Endothelial cell of umbilical vein (primary cell): ENCODE measurements around the gene MFAP2. TPM values are rescaled to one million over a fixed set of nuclear protein-coding genes. Genes with fewer than 3 reads are reported as not detected.

Experiments
- BruUV-seq: library from RNA; stranded (reverse); fragments of 400-500 nt; replicated peaks from 2 replicates; lab custom pipeline; 2021; lab: Mats Ljungman, UMichigan
- CTCF ChIA-PET: fragments of 300-600, 350-600 bp; sonication (Branson Sonifier 250); formaldehyde crosslinking; loops from one replicate; lab custom pipeline; 2021; ENCODE audit warnings: antibody characterized with exemption, inconsistent platforms; lab: Charles Lee
- POLR2A ChIA-PET: fragments of 300-600, 350-600 bp; sonication (Branson Sonifier 250); formaldehyde crosslinking; loops from one replicate; lab custom pipeline; 2021; ENCODE audit warnings: antibody characterized with exemption, inconsistent platforms; lab: Charles Lee
- DNase-seq: peaks from one replicate; pipeline ENCODE4 v3.0.0-alpha.2; 2011; ENCODE audit warnings: low read depth, low spot score
- FAIRE-seq: peaks from 2 replicates; lab custom pipeline; 2011; peaks lifted over from hg19 to GRCh38; lab: Jason Lieb, UNC
- H2AFZ ChIP-seq: 2 replicates; pipeline ENCODE4 v1.6.0; 2012; ENCODE audit warnings: low read depth, low read length, control low read depth, inconsistent platforms
- H3K27ac ChIP-seq: 2 replicates; pipeline ENCODE4 v1.5.1; 2011; ENCODE audit warnings: low read depth, mild to moderate bottlenecking, control low read depth, low read length, moderate library complexity; ENCODE audit not compliant: insufficient read depth
- H3K27me3 ChIP-seq, 2 experiments: 2 replicates each; pipeline versions ENCODE4 v1.6.0 to v1.6.1; 2011; ENCODE audit warnings: low read length in 2 of 2, mixed read lengths in 1 of 2; ENCODE audit not compliant: control insufficient read depth in 2 of 2, insufficient read depth in 2 of 2
- H3K36me3 ChIP-seq, 2 experiments: 2 replicates in 1 of 2; 3 replicates in 1 of 2; pipeline ENCODE4 v1.5.1; 2011; ENCODE audit warnings: low read length in 2 of 2, mild to moderate bottlenecking in 1 of 2, moderate library complexity in 1 of 2; ENCODE audit not compliant: control insufficient read depth in 2 of 2, insufficient read depth in 2 of 2; ENCODE audit errors: extremely low read depth in 1 of 2
- H3K4me1 ChIP-seq: 3 replicates; pipeline ENCODE4 v1.5.1; 2011; ENCODE audit warnings: mild to moderate bottlenecking, low read length; ENCODE audit not compliant: control insufficient read depth, insufficient read depth; ENCODE audit errors: extremely low read depth
- H3K4me2 ChIP-seq: 2 replicates; pipeline ENCODE4 v1.6.1; 2011; ENCODE audit warnings: low read length, control low read depth, mixed read lengths; ENCODE audit not compliant: insufficient read depth
- H3K4me3 ChIP-seq, 3 experiments: fragments of 200-600 bp in 1 of 3; sonication (generic), shearing (Covaris generic) in 1 of 3; replicated peaks in 1 of 3; 2 replicates each; pipeline ENCODE4 v1.5.1; 2011 to 2016; ENCODE audit warnings: control low read depth in 3 of 3, low read length in 3 of 3, mild to moderate bottlenecking in 2 of 3, inconsistent platforms in 1 of 3, low read depth in 1 of 3, moderate library complexity in 1 of 3; ENCODE audit not compliant: insufficient read depth in 1 of 3
- H3K79me2 ChIP-seq: 2 replicates; pipeline ENCODE4 v1.6.0; 2012; ENCODE audit warnings: low read length, inconsistent platforms; ENCODE audit not compliant: control insufficient read depth, insufficient read depth
- H3K9ac ChIP-seq: replicated peaks from 2 replicates; pipeline ENCODE3; 2011; ENCODE audit warnings: low read length, control low read depth; ENCODE audit not compliant: insufficient read depth; ENCODE audit errors: extremely low read depth
- H3K9me1 ChIP-seq: replicated peaks from 3 replicates; pipeline ENCODE4 v1.6.0; 2011; ENCODE audit warnings: mild to moderate bottlenecking, low read length; ENCODE audit not compliant: control insufficient read depth, insufficient read depth; ENCODE audit errors: extremely low read depth
- H3K9me3 ChIP-seq: replicated peaks from 2 replicates; pipeline ENCODE4 v1.5.1; 2012; ENCODE audit warnings: low read length, inconsistent platforms; ENCODE audit not compliant: control insufficient read depth, insufficient read depth
- H4K20me1 ChIP-seq: replicated peaks from 2 replicates; pipeline ENCODE3; 2011; ENCODE audit warnings: mild to moderate bottlenecking, low read length; ENCODE audit not compliant: control insufficient read depth, insufficient read depth; ENCODE audit errors: extremely low read depth
- EZH2 ChIP-seq: IDR thresholded peaks from 2 replicates; pipeline ENCODE4 v1.6.1; 2012; ENCODE audit warnings: borderline replicate concordance, low read depth, mild to moderate bottlenecking, moderate library complexity, low read length, inconsistent platforms; ENCODE audit not compliant: severe bottlenecking
- FOS ChIP-seq: IDR thresholded peaks from 2 replicates; pipeline ENCODE4 v1.6.1; 2011; ENCODE audit warnings: mild to moderate bottlenecking, low read length, moderate library complexity, borderline replicate concordance; ENCODE audit not compliant: insufficient read depth
- GATA2 ChIP-seq: IDR thresholded peaks from 2 replicates; pipeline ENCODE4 v1.7.0; 2011; ENCODE audit warnings: low read depth, mild to moderate bottlenecking, moderate library complexity, mixed read lengths, low read length; ENCODE audit not compliant: insufficient read length, insufficient read depth
- JUN ChIP-seq: IDR thresholded peaks from 2 replicates; pipeline ENCODE4 v1.6.1; 2011; ENCODE audit warnings: borderline replicate concordance, low read depth; ENCODE audit not compliant: insufficient read length, insufficient read depth
- MYC ChIP-seq: IDR thresholded peaks from one replicate; pipeline ENCODE4 v1.6.1; 2011; ENCODE audit warnings: mild to moderate bottlenecking, low read depth, low read length
- POLR2A ChIP-seq: IDR thresholded peaks from 2 replicates; pipeline ENCODE4 v1.6.1; 2012; ENCODE audit warnings: low read depth, mild to moderate bottlenecking, control low read depth, low read length
- POLR2AphosphoS5 ChIP-seq: IDR thresholded peaks from 2 replicates; pipeline ENCODE4 v1.6.1; 2012; ENCODE audit warnings: low read depth, mild to moderate bottlenecking, control low read depth, low read length, moderate library complexity; ENCODE audit not compliant: insufficient read depth
- dilution Hi-C: fragments of 300-500 bp; cut with MboI; formaldehyde crosslinking; loops from one replicate; pipeline ENCODE4 v1.15.0; 2019; ENCODE audit warnings: low sequenced_read_pairs; ENCODE audit not compliant: extremely low pct_ligation_motif_present
- intact Hi-C: fragments of 100-400 bp; cut with micrococcal nuclease; formaldehyde crosslinking; loops from one replicate; pipeline ENCODE4 v1.10.0; 2022
- polyA plus RNA-seq, 4 experiments: library from polyadenylated mRNA; depleted of rRNA in 3 of 4; stranded (reverse) in 3 of 4; unstranded in 1 of 4; fragments of >200 nt; gene quantifications; 2 replicates each; pipeline versions ENCODE4 v1.2.1 to v1.2.3, GENCODE V29; 2011 to 2012; ENCODE audit warnings: missing spikeins in 1 of 4
- total RNA-seq: library from RNA; stranded (reverse); gene quantifications from 2 replicates; pipeline ENCODE4 v1.2.3, GENCODE V29; 2021
- TF ChIP-seq, protein P1 (sequence below): IDR thresholded peaks from 2 replicates; pipeline ENCODE4 v1.6.1; 2011; ENCODE audit not compliant: insufficient read depth, insufficient read length
- TF ChIP-seq, protein P2 (sequence below), 2 donors: IDR thresholded peaks; 1 replicate in 1 of 2; 2 replicates in 1 of 2; pipeline ENCODE4 v1.5.1; 2011; ENCODE audit warnings: low read length in 2 of 2, mild to moderate bottlenecking in 2 of 2, moderate library complexity in 2 of 2, control low read depth in 1 of 2, inconsistent platforms in 1 of 2, low read depth in 1 of 2; ENCODE audit not compliant: insufficient read depth in 1 of 2; ENCODE audit errors: extremely low read depth in 1 of 2

Gene MFAP2
- total and polyA plus RNA-seq, 2 donors (not counting 3 experiments of a cell fraction or from before 2014, with no cell fraction given) = 37.9 to 138 TPM

DNA sequence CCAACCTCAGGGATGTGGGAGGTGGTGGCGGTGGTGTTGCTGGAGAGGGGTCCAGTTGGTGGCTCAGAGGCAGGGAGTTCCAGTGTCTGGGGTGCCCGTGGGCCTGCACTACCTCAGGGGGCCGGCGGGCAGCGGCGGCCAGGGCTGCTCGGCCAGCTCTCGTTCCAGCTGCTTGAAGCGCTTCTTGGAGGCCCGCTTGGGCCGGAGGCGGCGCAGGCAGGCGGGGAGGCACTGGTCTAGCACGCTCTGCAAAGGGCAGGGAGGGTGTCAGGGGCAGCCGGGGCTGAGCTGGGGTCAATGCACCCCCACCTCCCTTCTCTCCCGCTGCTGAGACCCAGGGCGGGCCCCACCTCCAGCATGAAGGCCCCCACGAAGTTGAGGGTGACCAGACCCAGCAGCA lies 5.7 kb upstream of the MFAP2 start:
- no peak overlapping the region for H3K27ac ChIP-seq
- BruUV-seq = TSS peak; percentile 69
- H3K79me2 ChIP-seq = no peaks in the 10 kb centered on the region
- H3K4me1 ChIP-seq = peaks cover 12% of the 10 kb centered on the region
- no peak overlapping the region for H3K9ac ChIP-seq
- H3K9me1 ChIP-seq = no peaks in the 10 kb centered on the region
- POLR2A ChIA-PET = no interaction called here
- no peaks in the 10 kb centered on the region for H3K27me3 ChIP-seq
- no peak for TF ChIP-seq POLR2A
- TF ChIP-seq FOS = no peak
- no peak for TF ChIP-seq EZH2
- no peak for TF ChIP-seq POLR2AphosphoS5
- no peak for TF ChIP-seq JUN
- TF ChIP-seq, protein P1, sequence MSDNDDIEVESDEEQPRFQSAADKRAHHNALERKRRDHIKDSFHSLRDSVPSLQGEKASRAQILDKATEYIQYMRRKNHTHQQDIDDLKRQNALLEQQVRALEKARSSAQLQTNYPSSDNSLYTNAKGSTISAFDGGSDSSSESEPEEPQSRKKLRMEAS = no peak
- TF ChIP-seq GATA2 = no peak
- TF ChIP-seq MYC = no peak
- TF ChIP-seq, protein P2, sequence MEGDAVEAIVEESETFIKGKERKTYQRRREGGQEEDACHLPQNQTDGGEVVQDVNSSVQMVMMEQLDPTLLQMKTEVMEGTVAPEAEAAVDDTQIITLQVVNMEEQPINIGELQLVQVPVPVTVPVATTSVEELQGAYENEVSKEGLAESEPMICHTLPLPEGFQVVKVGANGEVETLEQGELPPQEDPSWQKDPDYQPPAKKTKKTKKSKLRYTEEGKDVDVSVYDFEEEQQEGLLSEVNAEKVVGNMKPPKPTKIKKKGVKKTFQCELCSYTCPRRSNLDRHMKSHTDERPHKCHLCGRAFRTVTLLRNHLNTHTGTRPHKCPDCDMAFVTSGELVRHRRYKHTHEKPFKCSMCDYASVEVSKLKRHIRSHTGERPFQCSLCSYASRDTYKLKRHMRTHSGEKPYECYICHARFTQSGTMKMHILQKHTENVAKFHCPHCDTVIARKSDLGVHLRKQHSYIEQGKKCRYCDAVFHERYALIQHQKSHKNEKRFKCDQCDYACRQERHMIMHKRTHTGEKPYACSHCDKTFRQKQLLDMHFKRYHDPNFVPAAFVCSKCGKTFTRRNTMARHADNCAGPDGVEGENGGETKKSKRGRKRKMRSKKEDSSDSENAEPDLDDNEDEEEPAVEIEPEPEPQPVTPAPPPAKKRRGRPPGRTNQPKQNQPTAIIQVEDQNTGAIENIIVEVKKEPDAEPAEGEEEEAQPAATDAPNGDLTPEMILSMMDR (IDR thresholded peaks at IDR 0.05; ENCODE audit: extremely low read depth in 1 of 2, insufficient read depth in 1 of 2, low read depth in 1 of 2, low read length in 2 of 2) = no peak
- FAIRE-seq (no peak), DNase-seq (no peak)
- peaks cover 0 to 17% of the 10 kb centered on the region in 2 experiments for H3K36me3 ChIP-seq
- no peaks in the 10 kb centered on the region for H4K20me1 ChIP-seq
- CTCF ChIA-PET = interaction anchor here (0.7 to 4.0 kb wide), 8 partner anchors 15 to 37 kb away, joined by 3 to 20 read pairs (median 6); no protein-coding TSS in a partner anchor
- H3K4me3 ChIP-seq = no peak overlapping the region
- H3K4me2 ChIP-seq = no peak overlapping the region
- dilution Hi-C loops (no loop called here), intact Hi-C loops (no loop called here)
- no peak overlapping the region for H2AFZ ChIP-seq
- H3K9me3 ChIP-seq = no peaks in the 10 kb centered on the region
